Gastrocnemius medialis (tissue), 4 donors: ENCODE measurements around the gene DALRD3. TPM values are rescaled to one million over a fixed set of nuclear protein-coding genes. Genes with fewer than 3 reads are reported as not detected.

Experiments
- ATAC-seq, 2 donors: fragments of 150-250 bp; one replicate each; pipeline ENCODE4 v1.9.1; 2016
- DNase-seq, 2 donors: peaks; one replicate each; pipeline ENCODE4 v3.0.0-alpha.2; 2019
- H3K27ac ChIP-seq, 4 donors: fragments of 200-600 bp; sonication (generic); 1 replicate in 1 of 4; 2 replicates in 3 of 4; pipeline ENCODE4 v1.5.1; 2016 to 2018; ENCODE audit warnings: mild to moderate bottlenecking in 2 of 4, moderate library complexity in 1 of 4
- H3K27me3 ChIP-seq, 3 donors: fragments of 200-600 bp; sonication (generic) in 2 of 3; 1 replicate in 1 of 3; 2 replicates in 2 of 3; pipeline versions ENCODE4 v1.5.1 to v1.6.0; 2016 to 2019; ENCODE audit warnings: mild to moderate bottlenecking in 1 of 3, moderate library complexity in 1 of 3
- H3K36me3 ChIP-seq, 2 donors: fragments of 200-600 bp; sonication (generic) in 1 of 2; one replicate each; pipeline ENCODE4 v1.5.1; 2017 to 2018
- H3K4me1 ChIP-seq, 2 donors: fragments of 200-600 bp; sonication (generic) in 1 of 2; one replicate each; pipeline ENCODE4 v1.5.1; 2016 to 2017; ENCODE audit warnings: mild to moderate bottlenecking in 2 of 2
- H3K4me3 ChIP-seq, 4 donors: fragments of 200-600 bp; sonication (generic) in 3 of 4; 1 replicate in 1 of 4; 2 replicates in 3 of 4; pipeline ENCODE4 v1.5.1; 2016 to 2019; ENCODE audit warnings: mild to moderate bottlenecking in 2 of 4
- H3K9me3 ChIP-seq, 3 donors: fragments of 200-600 bp; sonication (generic) in 2 of 3; 1 replicate in 1 of 3; 2 replicates in 2 of 3; pipeline ENCODE4 v1.5.1; 2016 to 2019
- POLR2A ChIP-seq, 2 donors: fragments of 450-650 bp; IDR thresholded peaks; one replicate each; pipeline ENCODE4 v1.6.1; 2017; ENCODE audit warnings: antibody characterized with exemption in 2 of 2, mild to moderate bottlenecking in 2 of 2, moderate library complexity in 2 of 2
- in situ Hi-C, 4 donors: fragments of 200-750 bp; cut with MboI; loops; one replicate each; pipeline versions ENCODE4 v1.15.0 to v1.8.0; 2017; ENCODE audit warnings: low sequenced_read_pairs in 4 of 4
- intact Hi-C: fragments of 100-400 bp; cut with DNase I; formaldehyde crosslinking; loops from one replicate; pipeline ENCODE4 v1.15.1; 2023; ENCODE audit warnings: low total_unique reads
- total RNA-seq, 4 donors: library from RNA; depleted of rRNA; stranded (reverse); fragments of >200 nt; gene quantifications; one replicate each; pipeline versions ENCODE4 v1.1.0 to v1.2.3, GENCODE V29; 2016
- TF ChIP-seq, protein P1 (sequence below), 5 experiments: fragments of 450-650 bp in 3 of 5; fragments of 200-600 bp in 2 of 5; sonication (generic) in 2 of 5; IDR thresholded peaks in 4 of 5; conservative IDR thresholded peaks in 1 of 5; 1 replicate in 4 of 5; 2 replicates in 1 of 5; pipeline ENCODE4 v1.5.1; 2016 to 2019; ENCODE audit warnings: antibody characterized with exemption in 5 of 5, mild to moderate bottlenecking in 3 of 5, moderate library complexity in 3 of 5

The DALRD3 gene
- total RNA-seq, 4 donors from 2014 or later, result 10.6 to 20.1 (median 16.3) TPM

DNA sequence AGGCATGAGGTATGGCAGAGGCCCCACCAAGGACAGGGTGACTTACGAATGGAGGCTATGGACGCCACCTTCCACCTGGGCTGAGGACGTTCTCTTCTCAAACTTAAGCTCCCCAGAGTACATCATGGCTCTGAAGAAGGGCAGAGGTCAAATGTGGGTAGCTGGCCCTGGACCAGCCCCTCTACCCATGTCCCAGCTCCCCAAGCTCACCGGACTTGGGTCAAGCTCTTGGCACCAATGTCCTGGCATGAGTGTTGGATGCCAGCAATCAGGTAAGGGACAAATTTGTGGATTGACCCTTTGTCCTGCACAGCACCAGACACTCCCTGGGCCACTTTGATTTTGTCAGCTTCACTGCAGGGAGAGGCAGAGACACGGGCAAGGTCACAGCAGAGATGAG is 6.1 kb upstream of the DALRD3 start:
- intact Hi-C loops, result loop anchor here (5.0 kb wide), 2 partner anchors 108 to 648 kb away; partner anchors contain the start of genes APEH and LAMB2
- in situ Hi-C loops, result no loop called here
- Histone ChIP-seq H3K27ac (peak overlapping the region in 1 of 4 donors; percentile 96), H3K9me3 (no peaks in the 10 kb centered on the region), H3K4me1 (peaks cover 40 to 54% of the 10 kb centered on the region in 2 donors), H3K36me3 (peaks cover 0 to 52% of the 10 kb centered on the region in 2 donors), H3K27me3 (no peaks in the 10 kb centered on the region), H3K4me3 (no peak overlapping the region)
- ATAC-seq (no peak), DNase-seq (no peak)
- TF ChIP-seq POLR2A (IDR thresholded peaks at IDR 0.05), result no peak
- TF ChIP-seq, protein P1, sequence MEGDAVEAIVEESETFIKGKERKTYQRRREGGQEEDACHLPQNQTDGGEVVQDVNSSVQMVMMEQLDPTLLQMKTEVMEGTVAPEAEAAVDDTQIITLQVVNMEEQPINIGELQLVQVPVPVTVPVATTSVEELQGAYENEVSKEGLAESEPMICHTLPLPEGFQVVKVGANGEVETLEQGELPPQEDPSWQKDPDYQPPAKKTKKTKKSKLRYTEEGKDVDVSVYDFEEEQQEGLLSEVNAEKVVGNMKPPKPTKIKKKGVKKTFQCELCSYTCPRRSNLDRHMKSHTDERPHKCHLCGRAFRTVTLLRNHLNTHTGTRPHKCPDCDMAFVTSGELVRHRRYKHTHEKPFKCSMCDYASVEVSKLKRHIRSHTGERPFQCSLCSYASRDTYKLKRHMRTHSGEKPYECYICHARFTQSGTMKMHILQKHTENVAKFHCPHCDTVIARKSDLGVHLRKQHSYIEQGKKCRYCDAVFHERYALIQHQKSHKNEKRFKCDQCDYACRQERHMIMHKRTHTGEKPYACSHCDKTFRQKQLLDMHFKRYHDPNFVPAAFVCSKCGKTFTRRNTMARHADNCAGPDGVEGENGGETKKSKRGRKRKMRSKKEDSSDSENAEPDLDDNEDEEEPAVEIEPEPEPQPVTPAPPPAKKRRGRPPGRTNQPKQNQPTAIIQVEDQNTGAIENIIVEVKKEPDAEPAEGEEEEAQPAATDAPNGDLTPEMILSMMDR (IDR thresholded peaks at IDR 0.05 in 4 of 5, conservative IDR thresholded peaks at IDR 0.05 in 1 of 5), result no peak

DNA sequence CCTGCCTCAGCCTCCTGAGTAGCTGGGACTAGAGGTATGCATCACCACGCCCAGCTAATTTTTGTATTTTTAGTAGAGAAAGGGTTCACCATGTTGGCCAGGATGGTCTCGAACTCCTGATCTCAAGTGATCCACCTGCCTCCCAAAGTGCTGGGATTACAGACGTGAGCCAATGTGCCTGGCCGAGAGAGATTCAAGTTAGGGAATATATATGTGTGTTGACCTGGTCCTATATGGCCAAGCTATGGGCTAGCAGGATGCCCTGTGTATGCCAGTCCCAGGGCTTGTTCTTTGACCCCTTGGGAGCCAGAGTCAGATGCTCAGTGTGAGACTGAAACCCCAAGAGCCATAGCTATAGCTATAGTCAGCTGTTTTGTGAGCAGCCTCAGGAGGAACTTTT is 5.4 kb upstream of the DALRD3 start:
- in situ Hi-C loops, result no loop called here
- no peak for DNase-seq
- Histone ChIP-seq H3K4me1 (peaks cover 46 to 57% of the 10 kb centered on the region in 2 donors), H3K9me3 (no peaks in the 10 kb centered on the region), H3K4me3 (no peak overlapping the region), H3K36me3 (peaks cover 0 to 52% of the 10 kb centered on the region in 2 donors), H3K27me3 (no peaks in the 10 kb centered on the region), H3K27ac (peak overlapping the region in 1 of 4 donors; percentile 100)
- no peak for ATAC-seq
- intact Hi-C loops, result loop anchor here (5.0 kb wide), 2 partner anchors 109 to 649 kb away; partner anchors contain the start of genes APEH and LAMB2
- TF ChIP-seq POLR2A (IDR thresholded peaks at IDR 0.05), result no peak
- TF ChIP-seq, protein P1 (IDR thresholded peaks at IDR 0.05 in 4 of 5, conservative IDR thresholded peaks at IDR 0.05 in 1 of 5), result no peak

GRCh38 chr3:49022688-49023171 is 4.3 kb upstream of the DALRD3 start:
- intact Hi-C loops, result loop anchor here (5.0 kb wide), 2 partner anchors 110 to 650 kb away; partner anchors contain the start of genes APEH and LAMB2
- Histone ChIP-seq H3K36me3 (peaks cover 0 to 47% of the 10 kb centered on the region in 2 donors), H3K4me1 (peaks cover 36 to 50% of the 10 kb centered on the region in 2 donors), H3K27ac (peak overlapping the region; percentile 97 to 100 (median 98)), H3K4me3 (peak overlapping the region; percentile 77 to 97 (median 90)), H3K9me3 (no peaks in the 10 kb centered on the region), H3K27me3 (no peaks in the 10 kb centered on the region)
- ATAC-seq, result no peak
- in situ Hi-C loops, result no loop called here
- TF ChIP-seq, protein P1 (IDR thresholded peaks at IDR 0.05 in 4 of 5, conservative IDR thresholded peaks at IDR 0.05 in 1 of 5), result no peak
- TF ChIP-seq POLR2A (IDR thresholded peaks at IDR 0.05), result no peak
- DNase-seq, result no peak

DNA sequence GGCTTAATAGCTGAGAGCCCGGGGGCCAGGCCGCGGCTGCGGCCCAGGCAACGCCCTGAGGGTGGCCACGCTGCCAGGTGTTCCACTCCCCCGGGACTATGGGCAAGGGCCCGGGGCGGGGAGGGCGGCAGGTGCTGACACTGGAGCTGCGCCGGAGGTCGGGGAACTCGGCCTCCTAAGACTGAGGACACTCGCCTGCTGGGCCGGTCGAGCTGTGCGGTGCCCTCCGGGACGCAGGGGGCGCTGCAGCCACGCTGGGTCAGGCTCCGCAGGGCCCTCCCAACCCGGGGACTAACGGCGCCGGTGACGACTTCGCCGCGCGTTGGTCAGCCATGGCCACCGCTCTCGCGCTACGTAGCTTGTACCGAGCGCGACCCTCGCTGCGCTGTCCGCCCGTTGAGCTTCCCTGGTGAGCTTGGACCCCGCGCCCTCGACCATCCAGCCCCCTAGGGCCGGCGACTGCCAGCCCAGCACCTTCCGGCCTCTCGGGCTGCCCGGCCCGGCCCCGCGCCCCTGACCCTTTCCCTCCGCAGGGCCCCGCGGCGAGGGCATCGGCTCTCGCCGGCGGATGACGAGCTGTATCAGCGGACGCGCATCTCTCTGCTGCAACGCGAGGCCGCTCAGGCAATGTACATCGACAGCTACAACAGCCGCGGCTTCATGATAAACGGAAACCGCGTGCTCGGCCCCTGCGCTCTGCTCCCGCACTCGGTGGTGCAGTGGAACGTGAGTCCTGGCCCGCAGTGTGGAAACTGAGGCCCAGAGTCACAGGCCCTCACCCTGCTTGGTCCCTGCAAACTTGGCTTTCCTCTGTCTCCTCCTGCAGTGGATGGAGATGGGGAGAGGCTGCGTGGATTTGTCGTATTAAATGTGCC is 3.7 kb upstream of the DALRD3 start, which contains the start of gene NDUFAF3:
Gene NDUFAF3, plus strand, starts transcription at position 309 of the 875 bp plus-strand sequence. Its CDS starts 24 bp downstream, at position 333.
- H3K4me3 ChIP-seq, result peak within 1 kb of the TSS; percentile 77 to 97 (median 90)
- in situ Hi-C loops (no loop called here), intact Hi-C loops (loop anchor here (1.0 to 5.0 kb wide), 4 partner anchors 15 to 650 kb away; partner anchors contain the start of genes APEH, LAMB2, QRICH1 and WDR6)
- H3K27ac ChIP-seq, result peak within 1 kb of the TSS; percentile 97 to 100 (median 98)
- TF ChIP-seq, protein P1 (IDR thresholded peaks at IDR 0.05 in 4 of 5, conservative IDR thresholded peaks at IDR 0.05 in 1 of 5), result peak; percentile 96 to 99 (median 99)
- peak in 1 of 2 donors; percentile 87 for TF ChIP-seq POLR2A (IDR thresholded peaks at IDR 0.05)
- DNase-seq (peak; percentile 91 to 95), ATAC-seq (peak; percentile 76 to 79)
- H3K4me1 ChIP-seq, result peaks cover 42 to 51% of the 10 kb centered on the region in 2 donors
- peaks cover 0 to 40% of the 10 kb centered on the region in 2 donors for H3K36me3 ChIP-seq
- H3K9me3 ChIP-seq, result no peaks in the 10 kb centered on the region
- no peaks in the 10 kb centered on the region for H3K27me3 ChIP-seq
